ENCODE measurements around the gene TMEM202.

- TF ChIP-seq, protein P1, sequence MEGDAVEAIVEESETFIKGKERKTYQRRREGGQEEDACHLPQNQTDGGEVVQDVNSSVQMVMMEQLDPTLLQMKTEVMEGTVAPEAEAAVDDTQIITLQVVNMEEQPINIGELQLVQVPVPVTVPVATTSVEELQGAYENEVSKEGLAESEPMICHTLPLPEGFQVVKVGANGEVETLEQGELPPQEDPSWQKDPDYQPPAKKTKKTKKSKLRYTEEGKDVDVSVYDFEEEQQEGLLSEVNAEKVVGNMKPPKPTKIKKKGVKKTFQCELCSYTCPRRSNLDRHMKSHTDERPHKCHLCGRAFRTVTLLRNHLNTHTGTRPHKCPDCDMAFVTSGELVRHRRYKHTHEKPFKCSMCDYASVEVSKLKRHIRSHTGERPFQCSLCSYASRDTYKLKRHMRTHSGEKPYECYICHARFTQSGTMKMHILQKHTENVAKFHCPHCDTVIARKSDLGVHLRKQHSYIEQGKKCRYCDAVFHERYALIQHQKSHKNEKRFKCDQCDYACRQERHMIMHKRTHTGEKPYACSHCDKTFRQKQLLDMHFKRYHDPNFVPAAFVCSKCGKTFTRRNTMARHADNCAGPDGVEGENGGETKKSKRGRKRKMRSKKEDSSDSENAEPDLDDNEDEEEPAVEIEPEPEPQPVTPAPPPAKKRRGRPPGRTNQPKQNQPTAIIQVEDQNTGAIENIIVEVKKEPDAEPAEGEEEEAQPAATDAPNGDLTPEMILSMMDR (IDR thresholded peaks at IDR 0.05; ENCODE audit: low read length) = no peak
- no peak for TF ChIP-seq EZH2 (IDR thresholded peaks at IDR 0.05; ENCODE audit: borderline replicate concordance, low read length)
These were observed 29.2 kb upstream of the TMEM202 start for GRCh38 chr15:72368899-72369298.

All from OCI-LY1 (cell line).